A673 (cell line): ENCODE results near the gene SLC2A4RG. TPM values are rescaled to one million over a fixed set of nuclear protein-coding genes. Genes with fewer than 3 reads are reported as not detected.

Experiments used
- BruUV-seq: library from RNA; stranded (reverse); fragments of 400-500 nt; replicated peaks from 2 replicates; lab custom pipeline; 2021; lab: Mats Ljungman, UMichigan
- CTCF ChIA-PET: fragments of 300-600 bp; sonication (Branson Sonifier 250); formaldehyde crosslinking; loops from one replicate; lab custom pipeline; 2022; ENCODE audit warnings: antibody characterized with exemption; lab: Charles Lee
- POLR2A ChIA-PET: fragments of 300-600 bp; sonication (Branson Sonifier 250); formaldehyde crosslinking; loops from one replicate; lab custom pipeline; 2022; ENCODE audit warnings: antibody characterized with exemption; ENCODE audit not compliant: low non-redundant PET; lab: Charles Lee
- DNase-seq: peaks from one replicate; pipeline ENCODE4 v3.0.0-alpha.2; 2015; ENCODE audit warnings: low spot score
- H3K27ac ChIP-seq: fragments of 200-600 bp; sonication (generic); 2 replicates; pipeline ENCODE4 v1.5.1; 2016; ENCODE audit warnings: mixed run types, low read depth, mild to moderate bottlenecking, mixed read lengths, antibody characterized with exemption, low read length; ENCODE audit not compliant: poor library complexity, severe bottlenecking
- H3K27me3 ChIP-seq: fragments of 200-600 bp; sonication (generic); replicated peaks from 2 replicates; pipeline ENCODE4 v1.6.1; 2017; ENCODE audit warnings: mixed run types, low read depth, mild to moderate bottlenecking, mixed read lengths, antibody characterized with exemption, low read length; ENCODE audit not compliant: insufficient read depth, poor library complexity
- H3K36me3 ChIP-seq: fragments of 200-600 bp; sonication (generic); 2 replicates; pipeline ENCODE4 v1.6.1; 2016; ENCODE audit warnings: mixed run types, mild to moderate bottlenecking, mixed read lengths, antibody characterized with exemption, low read length; ENCODE audit not compliant: insufficient read depth, poor library complexity, severe bottlenecking
- H3K4me1 ChIP-seq: fragments of 200-600 bp; sonication (generic); 2 replicates; pipeline ENCODE4 v1.6.1; 2017; ENCODE audit warnings: mixed run types, mild to moderate bottlenecking, mixed read lengths, antibody characterized with exemption, low read length; ENCODE audit not compliant: insufficient read depth, poor library complexity, severe bottlenecking
- H3K4me3 ChIP-seq: fragments of 200-600 bp; sonication (generic); 2 replicates; pipeline ENCODE4 v1.5.1; 2016; ENCODE audit warnings: low read depth, mixed run types, mild to moderate bottlenecking, mixed read lengths, low read length; ENCODE audit not compliant: poor library complexity, severe bottlenecking
- H3K9me3 ChIP-seq: fragments of 200-600 bp; sonication (generic); 2 replicates; pipeline ENCODE4 v1.6.1; 2016; ENCODE audit warnings: mixed run types, low read depth, mild to moderate bottlenecking, mixed read lengths, antibody characterized with exemption, low read length; ENCODE audit not compliant: poor library complexity, severe bottlenecking
- EZH2 ChIP-seq: fragments of 200-600 bp; sonication (generic); IDR thresholded peaks from 2 replicates; pipeline ENCODE4 v1.6.1; 2017; ENCODE audit warnings: borderline replicate concordance, low read depth, mild to moderate bottlenecking, mixed read lengths, antibody characterized with exemption, low read length; ENCODE audit not compliant: poor library complexity, severe bottlenecking
- intact Hi-C: fragments of 100-400 bp; cut with micrococcal nuclease; formaldehyde crosslinking; loops from one replicate; pipeline ENCODE4 v1.10.0; 2022; ENCODE audit not compliant: unreplicated experiment
- total RNA-seq: library from RNA; stranded (reverse); gene quantifications from 2 replicates; pipeline ENCODE4 v1.2.3, GENCODE V29; 2021
- TF ChIP-seq, protein P1 (sequence below): fragments of 300-800, 200-600 bp; sonication (generic); conservative IDR thresholded peaks from 2 replicates; pipeline ENCODE4 v1.5.1; 2017; ENCODE audit warnings: low read depth, mild to moderate bottlenecking, antibody characterized with exemption, low read length, moderate library complexity, mixed read lengths

Gene SLC2A4RG
- total RNA-seq, 1 experiment from 2014 or later: 45.8 TPM

GRCh38 chr20:63744574-63745423, 5.2 kb downstream of the SLC2A4RG start:
- TF ChIP-seq, protein P1, sequence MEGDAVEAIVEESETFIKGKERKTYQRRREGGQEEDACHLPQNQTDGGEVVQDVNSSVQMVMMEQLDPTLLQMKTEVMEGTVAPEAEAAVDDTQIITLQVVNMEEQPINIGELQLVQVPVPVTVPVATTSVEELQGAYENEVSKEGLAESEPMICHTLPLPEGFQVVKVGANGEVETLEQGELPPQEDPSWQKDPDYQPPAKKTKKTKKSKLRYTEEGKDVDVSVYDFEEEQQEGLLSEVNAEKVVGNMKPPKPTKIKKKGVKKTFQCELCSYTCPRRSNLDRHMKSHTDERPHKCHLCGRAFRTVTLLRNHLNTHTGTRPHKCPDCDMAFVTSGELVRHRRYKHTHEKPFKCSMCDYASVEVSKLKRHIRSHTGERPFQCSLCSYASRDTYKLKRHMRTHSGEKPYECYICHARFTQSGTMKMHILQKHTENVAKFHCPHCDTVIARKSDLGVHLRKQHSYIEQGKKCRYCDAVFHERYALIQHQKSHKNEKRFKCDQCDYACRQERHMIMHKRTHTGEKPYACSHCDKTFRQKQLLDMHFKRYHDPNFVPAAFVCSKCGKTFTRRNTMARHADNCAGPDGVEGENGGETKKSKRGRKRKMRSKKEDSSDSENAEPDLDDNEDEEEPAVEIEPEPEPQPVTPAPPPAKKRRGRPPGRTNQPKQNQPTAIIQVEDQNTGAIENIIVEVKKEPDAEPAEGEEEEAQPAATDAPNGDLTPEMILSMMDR: no peak
- TF ChIP-seq EZH2: no peak
- DNase-seq: no peak
- H3K9me3 ChIP-seq: no peaks in the 10 kb centered on the region
- H3K4me1 ChIP-seq: peaks cover 16% of the 10 kb centered on the region
- no peaks in the 10 kb centered on the region for H3K27me3 ChIP-seq
- no peak overlapping the region for H3K4me3 ChIP-seq
- ChIA-PET POLR2A (no interaction called here), CTCF (no interaction called here)
- peaks cover 24% of the 10 kb centered on the region for H3K36me3 ChIP-seq
- H3K27ac ChIP-seq: no peak overlapping the region
- intact Hi-C loops: no loop called here
- BruUV-seq: no TSS peak

- ChIA-PET CTCF (no interaction called here), POLR2A (no interaction called here)
- no peak overlapping the region for H3K4me3 ChIP-seq
- peaks cover 24% of the 10 kb centered on the region for H3K36me3 ChIP-seq
- TF ChIP-seq, protein P1: no peak
- TF ChIP-seq EZH2: no peak
- intact Hi-C loops: no loop called here
- no peak overlapping the region for H3K27ac ChIP-seq
- no TSS peak for BruUV-seq
- H3K9me3 ChIP-seq: no peaks in the 10 kb centered on the region
- no peak for DNase-seq
- H3K4me1 ChIP-seq: peaks cover 16% of the 10 kb centered on the region
- no peaks in the 10 kb centered on the region for H3K27me3 ChIP-seq
Observed at GRCh38 chr20:63745424-63745805, 5.8 kb downstream of the SLC2A4RG start.

GRCh38 chr20:63745961-63746731, 6.6 kb downstream of the SLC2A4RG start:
- intact Hi-C loops: no loop called here
- ChIA-PET POLR2A (no interaction called here), CTCF (no interaction called here)

More at GRCh38 chr20:63745961-63746731, 6.6 kb downstream of the SLC2A4RG start:
- no peak overlapping the region for H3K4me3 ChIP-seq
- no peaks in the 10 kb centered on the region for H3K9me3 ChIP-seq
- no peaks in the 10 kb centered on the region for H3K27me3 ChIP-seq
- DNase-seq: no peak
- TF ChIP-seq EZH2: no peak
- TF ChIP-seq, protein P1: no peak
- peaks cover 11% of the 10 kb centered on the region for H3K4me1 ChIP-seq
- no TSS peak for BruUV-seq
- no peak overlapping the region for H3K27ac ChIP-seq
- peaks cover 24% of the 10 kb centered on the region for H3K36me3 ChIP-seq
